NCI-H187 (cell line): ENCODE results near the gene BCAT1.

Experiments used
- DNase-seq, 2 experiments: peaks; one replicate each; lab custom pipeline; 2025; lab: John Stamatoyannopoulos, UW

The BCAT1 gene

DNA sequence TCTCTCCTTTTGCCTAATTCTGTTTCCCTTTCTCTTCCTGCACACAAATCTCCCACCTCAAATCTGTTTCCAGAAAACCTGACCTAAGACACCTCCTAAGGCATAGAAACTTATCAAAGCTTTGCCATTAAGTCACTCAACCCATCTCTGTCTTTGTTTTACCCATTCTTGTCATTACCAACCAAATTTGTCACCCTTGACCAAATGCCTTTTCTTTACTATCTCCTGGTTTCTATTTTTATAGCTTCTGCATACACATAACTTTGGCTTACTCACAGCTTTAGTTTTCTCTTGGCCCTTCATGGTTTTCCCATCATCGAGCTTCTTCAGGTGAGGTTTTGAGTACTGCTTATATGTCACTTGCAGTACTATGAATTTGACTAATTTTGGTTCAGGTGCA lies 184.2 kb downstream of the BCAT1 start:
- DNase-seq, result no peak

DNA sequence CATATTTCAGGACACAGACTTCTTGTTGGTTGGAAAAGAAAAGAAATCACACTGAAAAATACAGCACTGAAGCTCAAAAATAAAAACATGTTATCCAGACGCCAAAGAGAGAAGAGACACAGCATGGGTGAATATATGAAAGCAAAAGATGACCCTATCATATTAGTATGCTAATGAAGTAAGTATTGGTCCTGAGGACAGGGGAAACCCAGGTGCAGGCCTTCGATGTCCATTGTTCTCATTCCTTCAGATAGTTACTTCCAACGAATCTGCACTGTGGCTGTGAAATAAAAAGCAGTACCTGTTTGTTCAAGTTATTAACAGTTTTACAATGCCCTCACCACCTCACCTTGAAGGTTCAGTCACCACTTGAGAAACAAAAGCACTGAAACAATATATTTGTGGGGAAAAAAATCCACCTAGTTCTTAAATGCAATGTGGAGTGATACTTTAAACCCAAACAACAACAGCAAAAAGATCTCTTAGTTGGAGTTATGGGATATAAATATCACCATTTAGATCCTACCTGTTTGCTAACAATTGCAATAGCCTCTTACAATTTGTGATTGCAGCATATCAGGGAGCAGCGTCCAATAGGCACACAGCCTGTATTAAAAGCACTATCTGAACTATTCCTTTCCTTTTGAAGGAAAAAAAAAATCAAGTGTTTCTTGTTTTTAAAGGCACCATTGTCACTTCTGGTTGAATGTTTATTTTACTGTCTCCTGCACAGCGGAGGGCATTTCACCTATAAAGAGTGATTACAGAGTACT lies 188.1 kb downstream of the BCAT1 start:
- no peak for DNase-seq

DNA sequence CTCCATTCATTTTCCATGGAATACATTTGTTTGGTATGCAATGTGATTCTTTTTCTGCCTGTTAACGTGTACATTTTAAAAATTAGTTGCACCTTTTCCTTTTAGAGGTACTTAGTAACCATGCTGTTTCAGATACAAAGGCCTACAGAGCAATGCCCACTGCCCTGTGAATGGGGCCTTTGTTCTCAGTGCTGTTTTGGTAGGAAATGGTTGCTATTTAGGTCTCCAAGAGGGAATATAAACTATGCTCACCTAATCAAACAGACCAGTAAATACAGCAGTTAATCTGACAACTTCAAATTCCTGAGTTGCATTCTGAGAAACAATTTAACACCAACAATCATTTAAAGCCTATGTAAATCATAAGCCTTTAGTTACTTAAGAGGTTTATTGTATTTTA lies 188.7 kb downstream of the BCAT1 start:
- DNase-seq, result no peak
